Inflammatory macrophage treated with lipopolysaccharide for 1 hour (primary cell): ENCODE measurements around the gene TANC2.

Experiments used
- DNase-seq, 2 donors: peaks; one replicate each; pipeline ENCODE4 v3.0.0-alpha.2; 2020 to 2022

Gene TANC2

DNA sequence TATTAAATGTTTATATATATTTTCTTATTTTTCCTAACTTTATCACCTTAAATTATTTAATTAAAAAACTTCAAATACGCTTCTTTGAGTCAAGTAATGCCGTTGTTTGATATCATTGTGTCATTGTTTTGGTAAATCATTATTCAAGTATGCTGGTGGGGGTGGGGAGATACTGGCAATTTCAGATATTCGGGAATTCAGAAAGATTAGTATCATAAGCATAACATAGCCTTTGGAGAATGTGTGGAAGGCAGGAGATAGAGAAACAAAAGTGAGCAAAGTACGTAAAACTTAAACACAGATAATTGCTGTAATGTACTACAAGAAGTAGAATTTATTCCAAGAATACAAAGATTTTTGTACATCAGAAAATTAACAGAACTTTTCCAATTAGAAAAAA, 49.8 kb downstream of the TANC2 start:
- no peak for DNase-seq
